ENCODE data around the gene TAP1. TPM values are rescaled to one million over a fixed set of nuclear protein-coding genes. Genes with fewer than 3 reads are reported as not detected.
A peak's percentile ranks its signal among the peaks of the same experiment; 100 is the strongest.
"Not testable (repeated sequence)": the region's sequence is repeated elsewhere in the genome, so short reads cannot be mapped to it uniquely, and the experiment has no call there.

The TAP1 gene
- total RNA-seq, 6 experiments from 2014 or later, result 7.7 to 24.9 (median 17.8) TPM

- Histone ChIP-seq H3K4me3 (no peak overlapping the region), H3K27me3 (no peaks in the 10 kb centered on the region), H3K4me1 (no peaks in the 10 kb centered on the region), H3K9me3 (no peaks in the 10 kb centered on the region), H3K36me3 (no peaks in the 10 kb centered on the region), H3K27ac (no peak overlapping the region)
- ATAC-seq (no peak), DNase-seq (no peak)
- WGBS (ENCODE audit: insufficient coverage, low coverage, low lambda C conversion rate, missing lambda C conversion rate), result 33% methylated on average over 3 of the region's 3 CpGs
- TF ChIP-seq POLR2A (IDR thresholded peaks at IDR 0.05) (no peak), CTCF (IDR thresholded peaks at IDR 0.05) (no peak)
- intact Hi-C loops (cut with DNase I), result loop anchor here in 1 of 2 donors (10.0 kb wide), 1 partner anchor 48 kb away; no protein-coding TSS in a partner anchor
Measured at GRCh38 chr6:32886681-32887383, 33.3 kb upstream of the TAP1 start.

- H3K9me3 ChIP-seq, result no peaks in the 10 kb centered on the region
- H3K27me3 ChIP-seq, result no peaks in the 10 kb centered on the region
- no peak overlapping the region for H3K4me3 ChIP-seq
- peak; percentile 61 to 69 (median 66) for TF ChIP-seq CTCF (IDR thresholded peaks at IDR 0.05)
- TF ChIP-seq POLR2A (IDR thresholded peaks at IDR 0.05), result no peak
- intact Hi-C loops (cut with DNase I), result loop anchor here in 1 of 2 donors (10.0 kb wide), 1 partner anchor 49 kb away; no protein-coding TSS in a partner anchor
- H3K4me1 ChIP-seq, result no peaks in the 10 kb centered on the region
- 27% methylated on average over 4 of the region's 4 CpGs for WGBS (ENCODE audit: insufficient coverage, low coverage, low lambda C conversion rate, missing lambda C conversion rate)
- H3K27ac ChIP-seq, result no peak overlapping the region
- ATAC-seq, result peak; percentile 66 to 88 (median 76)
- DNase-seq, result no peak
- H3K36me3 ChIP-seq, result no peaks in the 10 kb centered on the region
Measured at GRCh38 chr6:32885698-32886286, 32.3 kb upstream of the TAP1 start.

- TF ChIP-seq CTCF (IDR thresholded peaks at IDR 0.05), result no peak
- no peak for TF ChIP-seq POLR2A (IDR thresholded peaks at IDR 0.05)
- 10% methylated on average over 4 of the region's 5 CpGs for WGBS (ENCODE audit: insufficient coverage, low coverage, low lambda C conversion rate, missing lambda C conversion rate)
- no peaks in the 10 kb centered on the region for H3K4me1 ChIP-seq
- peak; percentile 35 to 57 (median 54) for ATAC-seq
- intact Hi-C loops (cut with DNase I), result loop anchor here (5.0 to 10.0 kb wide), 2 partner anchors 51 to 64 kb away; no protein-coding TSS in a partner anchor
- H3K36me3 ChIP-seq, result no peaks in the 10 kb centered on the region
- H3K27ac ChIP-seq, result no peak overlapping the region
- H3K9me3 ChIP-seq, result no peaks in the 10 kb centered on the region
- peaks cover 0 to 5% of the 10 kb centered on the region in 2 donors for H3K27me3 ChIP-seq
- DNase-seq, result no peak
- H3K4me3 ChIP-seq, result no peak overlapping the region
Measured at GRCh38 chr6:32883789-32884188, 30.3 kb upstream of the TAP1 start.

GRCh38 chr6:32882879-32883250, 29.4 kb upstream of the TAP1 start:
- Histone ChIP-seq H3K4me1 (no peaks in the 10 kb centered on the region), H3K36me3 (no peaks in the 10 kb centered on the region), H3K4me3 (no peak overlapping the region), H3K27me3 (peaks cover 0 to 5% of the 10 kb centered on the region in 2 donors), H3K9me3 (no peaks in the 10 kb centered on the region), H3K27ac (no peak overlapping the region)
- intact Hi-C loops (cut with DNase I), result loop anchor here (5.0 to 10.0 kb wide), 2 partner anchors 52 to 64 kb away; no protein-coding TSS in a partner anchor
- no peak for ATAC-seq
- no peak for DNase-seq
- 11% methylated on average over 1 of the region's 1 CpG for WGBS (ENCODE audit: insufficient coverage, low coverage, low lambda C conversion rate, missing lambda C conversion rate)
- TF ChIP-seq POLR2A (IDR thresholded peaks at IDR 0.05) (no peak), CTCF (IDR thresholded peaks at IDR 0.05) (no peak)

GRCh38 chr6:32880962-32881361, 27.5 kb upstream of the TAP1 start:
- peaks cover 0 to 12% of the 10 kb centered on the region in 2 donors for H3K27me3 ChIP-seq
- intact Hi-C loops (cut with DNase I), result loop anchor here (5.0 to 10.0 kb wide), 2 partner anchors 54 to 66 kb away; no protein-coding TSS in a partner anchor
- not testable (repeated sequence) for DNase-seq, H3K4me3 ChIP-seq, H3K27ac ChIP-seq, H3K36me3 ChIP-seq, ATAC-seq, H3K4me1 ChIP-seq, H3K9me3 ChIP-seq
- 57% methylated on average over 2 of the region's 3 CpGs for WGBS (ENCODE audit: insufficient coverage, low coverage, low lambda C conversion rate, missing lambda C conversion rate)
